ENCODE data around the gene MTURN. TPM values are rescaled to one million over a fixed set of nuclear protein-coding genes. Genes with fewer than 3 reads are reported as not detected.

Gene MTURN
- polyA plus RNA-seq, 1 donor (not counting 4 experiments of a cell fraction or from before 2014, with no cell fraction given): 10.8 TPM

DNA sequence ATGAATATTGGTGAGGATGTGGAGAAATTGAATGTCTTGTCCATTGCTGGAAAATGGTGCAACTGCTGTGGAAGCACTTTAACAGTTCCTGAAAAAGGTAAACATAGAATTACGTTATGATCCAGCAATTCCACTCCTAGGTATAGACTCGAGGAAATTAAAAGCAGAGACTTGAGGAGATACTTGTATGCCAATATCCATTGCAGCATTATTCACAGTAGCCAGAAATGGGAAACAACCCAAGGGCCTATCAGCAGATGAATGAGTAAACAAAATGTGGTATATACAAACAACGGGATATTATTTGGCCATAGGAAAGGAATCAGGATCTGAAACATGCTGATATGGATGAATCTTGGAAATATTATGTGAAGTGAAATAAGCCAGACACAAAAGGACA lies 32.5 kb upstream of the MTURN start:
- no peaks in the 10 kb centered on the region for H3K36me3 ChIP-seq (ENCODE audit: control insufficient read depth in 2 of 2, extremely low read depth in 1 of 2, insufficient read depth in 2 of 2, low read length in 2 of 2)
- H3K4me1 ChIP-seq (ENCODE audit: control insufficient read depth, extremely low read depth, insufficient read depth, low read length): no peaks in the 10 kb centered on the region
- no peak overlapping the region for H3K4me3 ChIP-seq (ENCODE audit: control insufficient read depth in 2 of 3, extremely low read depth in 1 of 3, insufficient read depth in 2 of 3, low read depth in 1 of 3, low read length in 3 of 3)
- no peak overlapping the region for H3K4me2 ChIP-seq (ENCODE audit: control insufficient read depth, extremely low read depth, insufficient read depth, low read depth, low read length)
- no peak overlapping the region for H2AFZ ChIP-seq (ENCODE audit: control insufficient read depth, low read length)
- H3K9me3 ChIP-seq (ENCODE audit: control insufficient read depth, low read depth, low read length): no peaks in the 10 kb centered on the region
- TF ChIP-seq EZH2 (IDR thresholded peaks at IDR 0.05; ENCODE audit: low read length): no peak
- TF ChIP-seq, protein P1, sequence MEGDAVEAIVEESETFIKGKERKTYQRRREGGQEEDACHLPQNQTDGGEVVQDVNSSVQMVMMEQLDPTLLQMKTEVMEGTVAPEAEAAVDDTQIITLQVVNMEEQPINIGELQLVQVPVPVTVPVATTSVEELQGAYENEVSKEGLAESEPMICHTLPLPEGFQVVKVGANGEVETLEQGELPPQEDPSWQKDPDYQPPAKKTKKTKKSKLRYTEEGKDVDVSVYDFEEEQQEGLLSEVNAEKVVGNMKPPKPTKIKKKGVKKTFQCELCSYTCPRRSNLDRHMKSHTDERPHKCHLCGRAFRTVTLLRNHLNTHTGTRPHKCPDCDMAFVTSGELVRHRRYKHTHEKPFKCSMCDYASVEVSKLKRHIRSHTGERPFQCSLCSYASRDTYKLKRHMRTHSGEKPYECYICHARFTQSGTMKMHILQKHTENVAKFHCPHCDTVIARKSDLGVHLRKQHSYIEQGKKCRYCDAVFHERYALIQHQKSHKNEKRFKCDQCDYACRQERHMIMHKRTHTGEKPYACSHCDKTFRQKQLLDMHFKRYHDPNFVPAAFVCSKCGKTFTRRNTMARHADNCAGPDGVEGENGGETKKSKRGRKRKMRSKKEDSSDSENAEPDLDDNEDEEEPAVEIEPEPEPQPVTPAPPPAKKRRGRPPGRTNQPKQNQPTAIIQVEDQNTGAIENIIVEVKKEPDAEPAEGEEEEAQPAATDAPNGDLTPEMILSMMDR (optimal IDR thresholded peaks at IDR 0.05 in 1 of 3, IDR thresholded peaks at IDR 0.05 in 1 of 3, conservative IDR thresholded peaks at IDR 0.05 in 1 of 3; ENCODE audit: extremely low read depth in 1 of 3, insufficient read depth in 2 of 3, low read length in 3 of 3): no peak
- no peak overlapping the region for H3K9ac ChIP-seq (ENCODE audit: control insufficient read depth, extremely low read depth, insufficient read depth, low read length)
- H4K20me1 ChIP-seq (ENCODE audit: control insufficient read depth, extremely low read depth, insufficient read depth, low read length): no peaks in the 10 kb centered on the region
- H3K27ac ChIP-seq (ENCODE audit: control insufficient read depth, insufficient read depth, low read length): no peak overlapping the region
- H3K9me1 ChIP-seq (ENCODE audit: control insufficient read depth, extremely low read depth, insufficient read depth, low read length): no peaks in the 10 kb centered on the region
- dilution Hi-C loops (cut with MboI; ENCODE audit: extremely low pct_ligation_motif_present, low sequenced_read_pairs): no loop called here
- no peaks in the 10 kb centered on the region for H3K27me3 ChIP-seq (ENCODE audit: control insufficient read depth, extremely low read depth, insufficient read depth, low read length)
- FAIRE-seq (no peak), DNase-seq (ENCODE audit: low read depth, low spot score) (no peak)
- no peaks in the 10 kb centered on the region for H3K79me2 ChIP-seq (ENCODE audit: control insufficient read depth, insufficient read depth, low read length)

DNA sequence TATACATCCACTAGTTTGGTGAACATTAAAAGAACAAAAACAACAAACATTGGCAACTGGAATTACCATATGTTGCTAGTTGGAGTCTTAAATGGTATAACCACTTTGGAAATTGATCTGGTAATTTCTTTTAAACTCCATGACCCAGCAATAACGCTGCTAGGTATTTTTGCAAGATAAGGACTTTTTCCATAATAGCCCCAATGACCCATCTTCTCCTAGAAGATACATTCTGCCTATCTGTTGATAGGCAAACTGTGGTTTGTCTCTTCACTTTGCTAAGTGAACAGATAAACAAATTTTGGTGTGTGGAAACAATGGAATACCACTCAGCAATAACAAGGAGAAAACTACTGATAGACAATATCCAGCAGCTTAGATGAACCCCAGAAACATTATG lies 30.6 kb upstream of the MTURN start:
- TF ChIP-seq, protein P1 (optimal IDR thresholded peaks at IDR 0.05 in 1 of 3, IDR thresholded peaks at IDR 0.05 in 1 of 3, conservative IDR thresholded peaks at IDR 0.05 in 1 of 3; ENCODE audit: extremely low read depth in 1 of 3, insufficient read depth in 2 of 3, low read length in 3 of 3): no peak
- no peak for TF ChIP-seq EZH2 (IDR thresholded peaks at IDR 0.05; ENCODE audit: low read length)
- Histone ChIP-seq H3K9ac (ENCODE audit: control insufficient read depth, extremely low read depth, insufficient read depth, low read length) (no peak overlapping the region), H3K36me3 (ENCODE audit: control insufficient read depth in 2 of 2, extremely low read depth in 1 of 2, insufficient read depth in 2 of 2, low read length in 2 of 2) (no peaks in the 10 kb centered on the region), H3K4me1 (ENCODE audit: control insufficient read depth, extremely low read depth, insufficient read depth, low read length) (no peaks in the 10 kb centered on the region), H3K4me3 (ENCODE audit: control insufficient read depth in 2 of 3, extremely low read depth in 1 of 3, insufficient read depth in 2 of 3, low read depth in 1 of 3, low read length in 3 of 3) (no peak overlapping the region), H3K9me1 (ENCODE audit: control insufficient read depth, extremely low read depth, insufficient read depth, low read length) (no peaks in the 10 kb centered on the region), H3K27ac (ENCODE audit: control insufficient read depth, insufficient read depth, low read length) (no peak overlapping the region), H3K27me3 (ENCODE audit: control insufficient read depth, extremely low read depth, insufficient read depth, low read length) (no peaks in the 10 kb centered on the region), H3K4me2 (ENCODE audit: control insufficient read depth, extremely low read depth, insufficient read depth, low read depth, low read length) (no peak overlapping the region), H3K9me3 (ENCODE audit: control insufficient read depth, low read depth, low read length) (no peaks in the 10 kb centered on the region), H2AFZ (ENCODE audit: control insufficient read depth, low read length) (no peak overlapping the region), H3K79me2 (ENCODE audit: control insufficient read depth, insufficient read depth, low read length) (no peaks in the 10 kb centered on the region), H4K20me1 (ENCODE audit: control insufficient read depth, extremely low read depth, insufficient read depth, low read length) (no peaks in the 10 kb centered on the region)
- dilution Hi-C loops (cut with MboI; ENCODE audit: extremely low pct_ligation_motif_present, low sequenced_read_pairs): no loop called here
- DNase-seq (ENCODE audit: low read depth, low spot score) (no peak), FAIRE-seq (no peak)
